Tibial nerve (tissue), 4 donors: ENCODE data around the gene HLA-DPB1. TPM values are rescaled to one million over a fixed set of nuclear protein-coding genes. Genes with fewer than 3 reads are reported as not detected.
A peak's percentile ranks its signal among the peaks of the same experiment; 100 is the strongest.

Experiments
- DNase-seq, 2 donors: peaks; one replicate each; pipeline ENCODE4 v3.0.0-alpha.2; 2019; ENCODE audit warnings: low spot score in 2 of 2
- H3K27ac ChIP-seq, 4 donors: fragments of 200-600 bp; sonication (generic) in 3 of 4; one replicate each; pipeline ENCODE4 v1.5.1; 2017 to 2019; ENCODE audit warnings: mild to moderate bottlenecking in 1 of 4
- H3K27me3 ChIP-seq, 2 donors: fragments of 200-600 bp; sonication (generic) in 1 of 2; one replicate each; pipeline versions ENCODE4 v1.5.1 to v1.6.0; 2017 to 2019
- H3K36me3 ChIP-seq, 3 donors: fragments of 200-600 bp; sonication (generic); one replicate each; pipeline ENCODE4 v1.5.1; 2018 to 2019
- H3K4me1 ChIP-seq, 4 donors: fragments of 200-600 bp; sonication (generic) in 3 of 4; one replicate each; pipeline ENCODE4 v1.5.1; 2017 to 2019
- H3K4me3 ChIP-seq, 4 donors: fragments of 200-600 bp; sonication (generic) in 3 of 4; one replicate each; pipeline ENCODE4 v1.5.1; 2017 to 2019; ENCODE audit warnings: mild to moderate bottlenecking in 1 of 4, moderate library complexity in 1 of 4
- H3K9me3 ChIP-seq, 4 donors: fragments of 200-600 bp; sonication (generic) in 3 of 4; one replicate each; pipeline ENCODE4 v1.5.1; 2017 to 2019
- EP300 ChIP-seq, 2 donors: sonication (generic); formaldehyde crosslinking; IDR thresholded peaks; one replicate each; pipeline ENCODE4 v1.6.1; 2017; ENCODE audit warnings: antibody characterized with exemption in 2 of 2, mild to moderate bottlenecking in 1 of 2
- POLR2A ChIP-seq, 2 donors: fragments of 450-650 bp; IDR thresholded peaks; one replicate each; pipeline ENCODE4 v1.6.1; 2017; ENCODE audit warnings: antibody characterized with exemption in 2 of 2, mild to moderate bottlenecking in 2 of 2, moderate library complexity in 2 of 2
- WGBS, 2 donors: methylation state at CpG; one replicate each; pipeline ENCODE4 v1.1.5; 2018; 5-methylcytosine and 5-hydroxymethylcytosine counted together
- total RNA-seq, 4 donors: library from RNA; depleted of rRNA; stranded (reverse); fragments of >200 nt; gene quantifications; one replicate each; pipeline ENCODE4 v1.1.0, GENCODE V29; 2016
- TF ChIP-seq, protein P1 (sequence below), 5 experiments: fragments of 200-600 bp in 3 of 5; fragments of 450-650 bp in 2 of 5; sonication (generic) in 3 of 5; IDR thresholded peaks; one replicate each; pipeline ENCODE4 v1.5.1; 2016 to 2019; ENCODE audit warnings: antibody characterized with exemption in 5 of 5, mild to moderate bottlenecking in 3 of 5, moderate library complexity in 2 of 5

The HLA-DPB1 gene
- 100 to 1,000 TPM in 1 of 4 donors, 10 to 100 TPM in 3; 56.5 to 121 (median 76.4) TPM for total RNA-seq

DNA sequence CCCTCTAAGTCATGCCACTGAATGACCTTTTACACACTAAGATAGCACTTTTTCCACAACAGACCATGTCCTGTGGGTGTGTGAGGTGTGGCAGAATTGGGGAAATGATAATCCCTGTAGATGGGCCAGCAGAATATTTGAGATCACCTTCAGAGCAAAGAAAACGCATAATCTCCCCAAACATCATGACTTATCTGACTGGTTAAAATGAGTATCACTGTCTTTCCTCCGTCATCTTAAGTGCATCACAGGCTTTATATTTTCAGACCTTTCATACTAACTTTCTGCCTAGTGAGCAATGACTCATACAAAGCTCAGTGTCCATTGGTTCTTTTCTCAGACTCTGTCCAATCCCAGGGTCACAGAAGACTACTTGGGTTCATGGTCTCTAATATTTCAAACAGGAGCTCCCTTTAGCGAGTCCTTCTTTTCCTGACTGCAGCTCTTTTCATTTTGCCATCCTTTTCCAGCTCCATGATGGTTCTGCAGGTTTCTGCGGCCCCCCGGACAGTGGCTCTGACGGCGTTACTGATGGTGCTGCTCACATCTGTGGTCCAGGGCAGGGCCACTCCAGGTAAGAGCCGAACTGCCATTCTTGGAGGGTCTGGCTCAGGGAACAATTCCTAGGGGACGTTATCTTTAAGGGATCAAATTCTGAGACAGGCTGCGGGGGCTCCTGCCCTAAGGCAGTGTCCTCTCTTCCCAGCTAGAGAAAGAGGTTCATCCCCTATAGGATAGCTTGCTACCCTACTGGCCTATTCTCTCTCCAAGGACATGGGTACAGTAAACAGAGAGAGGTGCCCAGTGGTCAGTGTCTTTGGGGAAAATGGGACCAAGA is at the start of gene HLA-DPB1:
HLA-DPB1 (plus strand) TSS at position 423 of the 838 bp plus-strand sequence; CDS start at position 475, 52 bp downstream.
- peak in 1 of 2 donors; percentile 29 for DNase-seq
- Histone ChIP-seq H3K27me3 (no peaks in the 10 kb centered on the region), H3K27ac (peak within 1 kb of the TSS; percentile 3 to 84 (median 80)), H3K9me3 (no peaks in the 10 kb centered on the region), H3K4me3 (peak within 1 kb of the TSS; percentile 21 to 45 (median 36)), H3K4me1 (peaks cover 0 to 8% (median 0%) of the 10 kb centered on the region in 4 donors), H3K36me3 (no peaks in the 10 kb centered on the region)
- TF ChIP-seq, protein P1, sequence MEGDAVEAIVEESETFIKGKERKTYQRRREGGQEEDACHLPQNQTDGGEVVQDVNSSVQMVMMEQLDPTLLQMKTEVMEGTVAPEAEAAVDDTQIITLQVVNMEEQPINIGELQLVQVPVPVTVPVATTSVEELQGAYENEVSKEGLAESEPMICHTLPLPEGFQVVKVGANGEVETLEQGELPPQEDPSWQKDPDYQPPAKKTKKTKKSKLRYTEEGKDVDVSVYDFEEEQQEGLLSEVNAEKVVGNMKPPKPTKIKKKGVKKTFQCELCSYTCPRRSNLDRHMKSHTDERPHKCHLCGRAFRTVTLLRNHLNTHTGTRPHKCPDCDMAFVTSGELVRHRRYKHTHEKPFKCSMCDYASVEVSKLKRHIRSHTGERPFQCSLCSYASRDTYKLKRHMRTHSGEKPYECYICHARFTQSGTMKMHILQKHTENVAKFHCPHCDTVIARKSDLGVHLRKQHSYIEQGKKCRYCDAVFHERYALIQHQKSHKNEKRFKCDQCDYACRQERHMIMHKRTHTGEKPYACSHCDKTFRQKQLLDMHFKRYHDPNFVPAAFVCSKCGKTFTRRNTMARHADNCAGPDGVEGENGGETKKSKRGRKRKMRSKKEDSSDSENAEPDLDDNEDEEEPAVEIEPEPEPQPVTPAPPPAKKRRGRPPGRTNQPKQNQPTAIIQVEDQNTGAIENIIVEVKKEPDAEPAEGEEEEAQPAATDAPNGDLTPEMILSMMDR (IDR thresholded peaks at IDR 0.05) = no peak
- TF ChIP-seq EP300 (IDR thresholded peaks at IDR 0.05) (no peak), POLR2A (IDR thresholded peaks at IDR 0.05) (peak in 1 of 2 donors; percentile 47)
- WGBS, 2 donors = 51 to 66% methylated on average over 10 of the region's 10 CpGs

DNA sequence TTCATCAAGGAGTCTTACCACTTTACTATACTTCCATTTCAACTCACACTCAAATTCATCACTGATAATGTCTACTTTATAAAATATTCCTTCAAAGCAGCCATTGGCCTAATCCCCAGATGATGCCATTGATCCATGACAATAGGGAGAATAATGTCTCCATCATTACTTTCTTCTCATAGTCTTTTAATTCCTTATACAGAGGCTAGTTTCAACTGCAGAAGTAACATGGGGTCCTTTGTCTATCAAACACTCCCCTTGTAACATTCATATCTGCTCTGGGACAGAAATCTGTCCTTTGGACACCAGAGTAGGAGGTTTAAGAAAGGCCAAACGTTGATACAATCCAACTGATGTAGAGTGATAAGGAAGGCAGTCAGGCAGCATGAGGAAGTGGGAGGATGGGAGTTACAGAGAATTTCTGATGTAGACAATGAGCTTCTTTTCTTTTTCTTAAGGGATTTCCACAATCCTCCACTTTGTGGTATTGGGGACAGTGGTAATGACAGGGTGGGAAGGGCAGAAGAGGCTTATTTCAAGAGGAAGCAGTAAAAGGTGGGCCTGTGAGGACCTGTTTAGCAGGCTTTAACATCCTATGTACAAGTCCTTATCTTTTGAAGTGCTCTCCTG is 47.5 kb upstream of the HLA-DPB1 start:
- Histone ChIP-seq H3K27ac (peak overlapping the region in 3 of 4 donors; percentile 79 to 90 (median 81)), H3K27me3 (no peaks in the 10 kb centered on the region)

DNA sequence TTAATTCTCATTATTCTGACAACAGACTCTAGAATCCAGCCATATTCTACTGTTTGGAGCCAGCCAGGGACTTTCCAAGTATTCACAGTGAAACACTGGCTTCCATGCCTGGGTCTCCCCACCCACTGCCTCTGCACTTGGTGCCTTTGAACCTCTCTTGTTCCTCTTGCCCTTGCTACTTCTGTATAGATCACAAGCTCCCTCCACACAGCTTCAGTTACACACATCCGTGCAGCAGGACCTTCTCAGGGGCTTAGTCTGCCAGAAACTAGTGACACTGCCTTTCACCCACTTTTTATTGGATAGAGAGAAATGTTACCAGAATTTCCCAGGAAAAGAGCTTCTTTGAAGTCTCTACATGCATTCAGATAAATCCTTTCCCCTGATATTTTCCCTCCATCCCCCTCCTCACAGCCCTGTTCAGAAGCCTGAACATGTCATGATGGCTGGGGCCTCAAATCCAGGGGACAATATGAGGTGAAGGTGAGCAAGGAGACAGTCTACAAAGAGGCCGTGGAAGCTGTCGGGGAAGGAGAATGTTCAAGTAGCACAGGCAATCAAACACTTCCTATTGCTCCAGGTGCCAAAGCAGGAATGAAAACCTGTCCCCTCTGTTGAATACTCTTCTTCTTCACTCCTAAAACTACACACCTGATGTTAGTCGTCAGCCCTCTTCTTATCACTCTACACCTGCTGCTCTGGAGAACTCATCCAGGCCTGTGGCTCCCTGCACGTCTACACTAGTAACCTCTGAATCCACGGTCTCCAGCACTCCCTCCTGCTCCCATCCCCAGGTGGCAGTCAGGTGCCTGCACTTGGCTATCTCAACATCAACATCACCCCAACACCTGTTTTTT is 46.2 kb upstream of the HLA-DPB1 start:
- H3K36me3 ChIP-seq = no peaks in the 10 kb centered on the region
- WGBS, 2 donors = 58 to 61% methylated on average over 6 of the region's 6 CpGs
- TF ChIP-seq, protein P1 (IDR thresholded peaks at IDR 0.05) = no peak
- TF ChIP-seq POLR2A (IDR thresholded peaks at IDR 0.05) (peak; percentile 26 to 42), EP300 (IDR thresholded peaks at IDR 0.05) (peak in 1 of 2 donors; percentile 17)
- H3K4me3 ChIP-seq = no peak overlapping the region
- H3K27ac ChIP-seq = peak overlapping the region; percentile 27 to 90 (median 80)
- H3K27me3 ChIP-seq = no peaks in the 10 kb centered on the region
- H3K4me1 ChIP-seq = peaks cover 0 to 20% (median 9%) of the 10 kb centered on the region in 4 donors
- peak in 1 of 2 donors; percentile 47 for DNase-seq
- H3K9me3 ChIP-seq = no peaks in the 10 kb centered on the region

More for the DNA sequence above, 47.5 kb upstream of the HLA-DPB1 start:
- no peak for DNase-seq
- TF ChIP-seq EP300 (IDR thresholded peaks at IDR 0.05) (no peak), POLR2A (IDR thresholded peaks at IDR 0.05) (no peak)
- TF ChIP-seq, protein P1 (IDR thresholded peaks at IDR 0.05) = no peak
- no peak overlapping the region for H3K4me3 ChIP-seq
- no peaks in the 10 kb centered on the region for H3K9me3 ChIP-seq
- 14 to 21% methylated on average over 1 of the region's 1 CpG for WGBS, 2 donors
- peaks cover 0 to 20% (median 9%) of the 10 kb centered on the region in 4 donors for H3K4me1 ChIP-seq
- no peaks in the 10 kb centered on the region for H3K36me3 ChIP-seq

DNA sequence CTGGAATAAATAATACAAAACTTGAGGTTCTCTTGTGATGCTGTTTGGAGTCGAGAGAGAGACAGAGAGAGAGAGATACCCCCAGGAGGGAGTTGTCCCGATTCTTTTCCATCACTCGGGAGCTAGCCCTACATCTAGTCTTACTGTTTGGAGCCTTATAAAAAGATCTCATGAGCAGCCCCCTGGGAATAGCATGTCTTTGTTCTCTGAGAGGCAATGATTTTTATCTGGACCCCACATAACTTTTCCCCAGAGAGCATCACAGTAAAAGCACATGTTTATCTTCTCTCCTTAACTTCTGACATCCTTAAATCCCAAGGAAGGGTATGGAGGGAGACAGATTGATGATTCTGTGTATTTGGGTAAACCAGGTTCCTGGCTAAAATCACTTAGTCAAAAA is 45.5 kb upstream of the HLA-DPB1 start:
- no peak for DNase-seq
- peaks cover 0 to 5% (median 0%) of the 10 kb centered on the region in 4 donors for H3K9me3 ChIP-seq
- no peaks in the 10 kb centered on the region for H3K36me3 ChIP-seq
- peak overlapping the region; percentile 27 to 90 (median 80) for H3K27ac ChIP-seq
- H3K4me1 ChIP-seq = peaks cover 0 to 20% (median 9%) of the 10 kb centered on the region in 4 donors
- 46 to 59% methylated on average over 3 of the region's 3 CpGs for WGBS, 2 donors
- no peaks in the 10 kb centered on the region for H3K27me3 ChIP-seq
- H3K4me3 ChIP-seq = no peak overlapping the region
- TF ChIP-seq, protein P1 (IDR thresholded peaks at IDR 0.05) = no peak
- TF ChIP-seq EP300 (IDR thresholded peaks at IDR 0.05) (no peak), POLR2A (IDR thresholded peaks at IDR 0.05) (no peak)
